ENCODE measurements around the gene GCNT3.

GCNT3 gene

GRCh38 chr15:59611276-59612260 lies at the start of gene GCNT3:
Gene GCNT3, plus strand, starts transcription at chr15:59611783. Its CDS starts 6,456 bp downstream, at chr15:59618239.
- DNase-seq: no peak

DNA sequence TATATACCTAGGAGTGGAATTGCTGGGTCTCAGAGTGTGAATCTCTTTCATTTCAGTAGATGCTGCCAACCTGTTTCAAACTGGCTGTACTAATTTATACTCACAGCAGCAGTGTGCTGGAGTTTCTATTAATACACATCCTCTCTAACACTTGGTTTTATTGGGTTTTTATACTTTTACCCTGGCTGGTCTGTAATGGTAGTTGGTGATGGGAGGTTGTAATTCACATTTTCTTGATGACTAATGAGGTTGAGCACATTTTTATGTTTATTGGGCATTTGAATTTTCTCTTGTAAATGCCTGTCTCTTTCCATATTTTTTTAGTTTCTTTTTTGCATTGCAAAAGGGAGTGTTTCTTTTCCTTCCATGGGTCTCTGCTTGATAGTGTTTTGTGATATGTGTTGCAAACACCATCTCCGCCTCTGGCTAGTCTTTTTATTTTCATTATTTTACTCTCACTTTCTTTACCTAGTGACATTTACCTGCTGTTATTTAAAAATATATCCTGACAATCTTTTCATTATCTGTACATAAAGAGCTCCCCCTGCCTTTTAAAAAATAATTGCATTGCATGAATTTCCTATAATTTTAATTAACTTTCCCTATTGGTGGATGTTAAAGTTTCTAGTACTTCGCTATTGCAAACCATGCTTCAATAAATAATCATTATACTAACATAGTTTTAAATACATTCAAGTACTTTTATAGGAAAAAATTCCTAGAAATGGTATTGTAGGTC lies 49.0 kb upstream of the GCNT3 start:
- no peak for DNase-seq

DNA sequence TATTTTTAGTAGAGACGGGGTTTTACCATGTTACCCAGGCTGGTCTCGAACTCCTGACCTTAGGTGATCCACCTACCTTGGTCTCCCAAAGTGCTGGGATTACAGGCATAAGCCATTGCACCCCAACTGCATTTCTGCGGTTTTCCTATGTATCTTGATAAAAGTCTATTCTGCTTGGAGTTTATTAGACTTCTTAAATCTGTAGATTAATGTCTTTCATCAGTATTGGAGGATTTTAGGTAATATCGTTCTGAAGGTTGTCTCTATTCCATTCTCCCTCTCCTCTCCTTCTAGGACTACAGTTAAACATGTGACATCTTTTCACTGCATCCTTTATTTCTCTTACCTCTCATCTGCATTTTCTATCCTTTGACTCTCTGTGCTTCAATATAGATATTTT lies 46.3 kb upstream of the GCNT3 start:
- no peak for DNase-seq

GRCh38 chr15:59567324-59567723 lies 44.3 kb upstream of the GCNT3 start:
- DNase-seq: no peak

- no peak for DNase-seq
These were observed 42.1 kb upstream of the GCNT3 start for GRCh38 chr15:59569477-59569876.

DNA sequence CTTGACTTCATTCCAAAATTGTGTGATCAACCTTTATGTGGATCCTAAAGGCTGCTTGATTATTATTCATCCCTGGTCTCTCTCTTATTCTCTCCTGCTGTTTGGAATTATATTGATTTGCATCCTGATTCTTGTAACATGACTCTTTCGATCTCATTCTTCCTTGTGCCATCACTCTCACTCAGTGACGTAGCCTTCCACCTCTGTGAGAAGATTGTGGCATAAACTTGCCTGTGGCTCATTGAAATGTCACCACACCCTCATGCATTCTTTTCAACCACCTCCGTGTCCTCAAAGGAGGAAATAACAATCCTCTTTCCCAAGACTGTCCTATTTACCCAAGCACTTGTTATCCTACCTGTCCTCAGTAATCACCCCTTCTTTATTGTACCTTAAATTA lies 41.3 kb upstream of the GCNT3 start:
- DNase-seq: no peak

DNA sequence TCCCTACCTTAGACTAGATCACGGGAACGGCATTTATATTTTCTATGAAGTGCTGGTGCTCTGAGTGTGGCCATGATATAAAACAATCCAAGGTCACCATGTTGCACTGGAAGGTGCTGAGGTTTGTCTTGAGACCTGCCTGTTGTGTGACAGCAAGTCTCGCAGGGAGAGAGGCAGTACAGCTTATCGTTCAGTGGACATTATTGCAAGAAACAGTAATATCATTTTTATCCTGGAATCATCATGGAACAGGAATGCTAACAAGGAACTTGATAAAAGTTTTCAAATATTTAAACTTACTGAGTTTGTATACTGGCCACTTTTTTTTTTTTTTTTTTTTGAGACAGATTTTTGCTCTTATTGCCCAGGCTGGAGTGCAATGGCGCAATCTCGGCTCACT lies 40.0 kb upstream of the GCNT3 start:
- no peak for DNase-seq

GRCh38 chr15:59583088-59583487 lies 28.5 kb upstream of the GCNT3 start:
- no peak for DNase-seq

DNA sequence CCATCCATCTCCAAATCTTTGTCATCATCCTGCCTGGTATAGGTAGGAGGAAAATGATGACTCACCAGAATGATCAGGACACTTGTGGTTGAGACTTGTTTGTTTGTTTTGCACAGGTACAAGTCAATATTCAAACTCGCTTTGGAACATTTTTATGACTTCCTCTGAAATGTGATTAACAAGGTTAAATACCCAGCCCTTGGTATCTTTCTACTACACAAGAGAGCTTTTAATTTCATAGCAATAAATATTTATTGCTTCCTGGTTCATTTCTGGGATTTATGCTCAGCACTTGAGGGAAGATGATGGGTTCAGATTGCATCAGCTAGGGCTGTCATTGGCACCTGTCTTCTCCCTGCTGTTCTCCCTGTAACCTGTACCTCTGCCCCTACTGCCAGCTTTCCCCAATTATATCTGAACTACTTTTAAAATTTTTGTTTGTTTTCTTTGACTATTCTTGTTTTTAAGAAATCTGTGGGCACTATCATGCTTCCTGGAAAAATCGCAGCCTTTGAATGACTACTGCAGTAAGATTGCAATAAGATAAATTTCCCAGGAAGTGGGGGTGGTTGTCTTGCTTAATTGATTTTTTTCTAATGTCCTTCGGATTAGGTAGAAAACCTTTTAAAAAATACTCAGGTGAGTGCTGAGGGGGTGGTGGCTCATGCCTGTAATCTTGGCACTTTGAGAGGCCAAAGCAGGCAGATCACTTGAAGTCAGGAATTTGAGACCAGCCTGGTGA lies 24.3 kb upstream of the GCNT3 start:
- no peak for DNase-seq

GRCh38 chr15:59590027-59590426 lies 21.6 kb upstream of the GCNT3 start:
- no peak for DNase-seq

DNA sequence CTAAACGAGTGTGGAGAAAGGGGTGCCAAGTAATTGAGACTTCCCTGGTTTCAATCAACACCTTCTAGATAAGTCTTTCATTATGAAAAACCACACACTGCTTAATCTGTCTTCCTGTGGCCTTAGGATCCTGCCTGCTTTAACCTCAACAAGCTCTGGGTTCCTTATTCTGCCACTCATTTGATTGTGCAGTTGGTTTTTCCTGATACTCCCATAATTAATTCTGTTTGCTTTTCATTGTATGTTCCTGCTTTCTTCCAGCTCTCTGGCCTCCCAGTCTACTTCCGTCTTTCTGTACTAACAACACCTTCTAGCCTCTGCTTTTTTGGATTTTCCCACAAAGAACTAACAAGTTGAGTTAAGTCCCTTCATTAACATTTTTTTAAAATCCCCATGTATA lies 20.2 kb upstream of the GCNT3 start:
- no peak for DNase-seq

- peak; percentile 100 for DNase-seq
These were observed 17.1 kb upstream of the GCNT3 start for GRCh38 chr15:59594493-59594942.

DNA sequence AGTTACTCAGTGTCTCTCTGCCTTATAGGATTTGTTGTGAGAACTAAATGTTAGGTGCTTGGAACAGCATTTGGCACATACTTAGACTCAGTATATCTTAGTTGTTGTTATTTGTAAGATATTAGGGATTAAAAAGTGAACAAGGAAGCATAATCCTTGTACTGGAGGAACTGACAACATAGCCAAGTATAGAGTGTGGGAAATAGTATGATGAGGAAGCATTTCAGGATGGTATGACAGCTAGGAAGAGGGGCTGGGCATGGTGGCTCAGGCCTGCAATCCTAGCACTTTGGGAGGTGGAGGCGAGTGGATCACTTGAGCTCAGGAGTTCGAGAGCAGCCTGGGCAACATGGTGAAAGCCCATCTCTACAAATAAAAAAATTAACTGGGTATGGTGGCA lies 16.6 kb upstream of the GCNT3 start:
- no peak for DNase-seq

DNA sequence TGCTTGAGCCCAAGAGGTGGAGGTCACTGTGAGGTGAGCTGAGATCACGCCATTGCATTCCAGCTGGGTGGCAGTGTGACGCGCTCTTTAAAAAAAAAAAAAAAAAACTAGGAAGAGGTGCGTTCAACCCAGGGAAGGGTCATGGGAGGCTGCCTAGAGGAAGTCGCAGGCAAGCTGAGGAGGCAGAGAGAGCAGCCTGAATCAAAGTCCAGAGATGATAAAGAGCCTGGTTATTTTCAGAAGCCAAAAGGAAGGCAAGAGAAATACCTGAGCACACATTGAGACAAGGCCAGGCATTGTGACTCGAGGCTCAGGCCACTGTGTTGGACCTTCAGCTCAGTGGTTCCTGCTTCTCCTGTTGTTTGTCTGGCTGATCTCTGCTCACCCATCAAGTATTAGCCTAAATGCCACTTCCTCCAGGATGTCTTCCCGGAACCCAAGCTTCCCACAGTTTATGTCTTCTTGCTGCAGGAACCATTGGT lies 16.1 kb upstream of the GCNT3 start:
- no peak for DNase-seq

GRCh38 chr15:59596640-59597039 lies 14.9 kb upstream of the GCNT3 start:
- DNase-seq: no peak

DNA sequence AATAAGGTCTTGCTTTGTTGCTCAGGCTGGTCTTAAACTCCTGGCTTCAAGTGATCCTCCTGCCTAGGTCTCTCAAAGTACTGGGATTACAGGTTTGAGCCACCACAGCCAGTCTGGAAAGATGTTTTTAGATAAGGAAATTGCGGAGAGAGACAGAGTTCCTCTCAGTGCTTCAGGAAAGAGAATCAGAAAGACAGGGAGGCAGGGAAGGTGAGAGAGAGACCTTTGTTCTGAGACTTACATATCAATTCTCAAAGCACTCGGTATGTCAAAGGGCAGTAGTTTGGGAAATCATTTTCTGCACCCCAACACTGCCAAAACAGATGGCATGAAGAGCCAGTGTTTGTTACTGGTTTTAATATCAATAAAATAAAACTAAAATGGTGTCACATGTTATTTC lies 13.1 kb upstream of the GCNT3 start:
- DNase-seq: no peak

GRCh38 chr15:59605994-59606393 lies 5.6 kb upstream of the GCNT3 start:
- no peak for DNase-seq

- no peak for DNase-seq
These were observed 1.6 kb upstream of the GCNT3 start for GRCh38 chr15:59609730-59610712.

GRCh38 chr15:59614153-59614552 lies 2.6 kb downstream of the GCNT3 start:
- DNase-seq: no peak

GRCh38 chr15:59615661-59616060 lies 4.1 kb downstream of the GCNT3 start:
- DNase-seq: no peak

- no peak for DNase-seq
These were observed 4.8 kb downstream of the GCNT3 start for GRCh38 chr15:59616379-59616778.

DNA sequence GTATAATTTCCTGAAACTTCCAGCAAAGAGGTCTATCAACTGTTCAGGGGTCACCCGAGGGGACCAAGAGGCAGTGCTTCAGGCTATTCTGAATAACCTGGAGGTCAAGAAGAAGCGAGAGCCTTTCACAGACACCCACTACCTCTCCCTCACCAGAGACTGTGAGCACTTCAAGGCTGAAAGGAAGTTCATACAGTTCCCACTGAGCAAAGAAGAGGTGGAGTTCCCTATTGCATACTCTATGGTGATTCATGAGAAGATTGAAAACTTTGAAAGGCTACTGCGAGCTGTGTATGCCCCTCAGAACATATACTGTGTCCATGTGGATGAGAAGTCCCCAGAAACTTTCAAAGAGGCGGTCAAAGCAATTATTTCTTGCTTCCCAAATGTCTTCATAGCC lies 6.8 kb downstream of the GCNT3 start:
- DNase-seq: no peak
